ENCODE measurements around the gene CPNE5. TPM values are rescaled to one million over a fixed set of nuclear protein-coding genes. Genes with fewer than 3 reads are reported as not detected.

CPNE5 gene
- polyA plus RNA-seq, 1 donor (not counting 4 experiments of a cell fraction or from before 2014, with no cell fraction given): 0.05 TPM

- no peaks in the 10 kb centered on the region for H3K27me3 ChIP-seq (ENCODE audit: control insufficient read depth, extremely low read depth, insufficient read depth, low read length)
- peaks cover 28% of the 10 kb centered on the region for H3K79me2 ChIP-seq (ENCODE audit: control insufficient read depth, insufficient read depth, low read length)
- peaks cover 19% of the 10 kb centered on the region for H3K4me1 ChIP-seq (ENCODE audit: control insufficient read depth, extremely low read depth, insufficient read depth, low read length)
- H3K4me2 ChIP-seq (ENCODE audit: control insufficient read depth, extremely low read depth, insufficient read depth, low read depth, low read length): peak overlapping the region; percentile 97
- dilution Hi-C loops (cut with MboI; ENCODE audit: extremely low pct_ligation_motif_present, low sequenced_read_pairs): no loop called here
- FAIRE-seq (no peak), DNase-seq (ENCODE audit: low read depth, low spot score) (no peak)
- no peak overlapping the region for H2AFZ ChIP-seq (ENCODE audit: control insufficient read depth, low read length)
- no peak overlapping the region for H3K4me3 ChIP-seq (ENCODE audit: control insufficient read depth in 2 of 3, extremely low read depth in 1 of 3, insufficient read depth in 2 of 3, low read depth in 1 of 3, low read length in 3 of 3)
- H3K36me3 ChIP-seq (ENCODE audit: control insufficient read depth in 2 of 2, extremely low read depth in 1 of 2, insufficient read depth in 2 of 2, low read length in 2 of 2): peaks cover 5 to 11% of the 10 kb centered on the region in 2 experiments
- TF ChIP-seq EZH2 (IDR thresholded peaks at IDR 0.05; ENCODE audit: low read length) (no peak), CTCF (optimal IDR thresholded peaks at IDR 0.05 in 1 of 3, IDR thresholded peaks at IDR 0.05 in 1 of 3, conservative IDR thresholded peaks at IDR 0.05 in 1 of 3; ENCODE audit: extremely low read depth in 1 of 3, insufficient read depth in 2 of 3, low read length in 3 of 3) (no peak)
- H3K27ac ChIP-seq (ENCODE audit: control insufficient read depth, insufficient read depth, low read length): no peak overlapping the region
- no peaks in the 10 kb centered on the region for H3K9me1 ChIP-seq (ENCODE audit: control insufficient read depth, extremely low read depth, insufficient read depth, low read length)
- no peak overlapping the region for H3K9ac ChIP-seq (ENCODE audit: control insufficient read depth, extremely low read depth, insufficient read depth, low read length)
- H4K20me1 ChIP-seq (ENCODE audit: control insufficient read depth, extremely low read depth, insufficient read depth, low read length): no peaks in the 10 kb centered on the region
- no peaks in the 10 kb centered on the region for H3K9me3 ChIP-seq (ENCODE audit: control insufficient read depth, low read depth, low read length)
These were observed 33.9 kb upstream of the CPNE5 start for GRCh38 chr6:36873115-36873514.

- H3K9me3 ChIP-seq (ENCODE audit: control insufficient read depth, low read depth, low read length): no peaks in the 10 kb centered on the region
- no peaks in the 10 kb centered on the region for H4K20me1 ChIP-seq (ENCODE audit: control insufficient read depth, extremely low read depth, insufficient read depth, low read length)
- H2AFZ ChIP-seq (ENCODE audit: control insufficient read depth, low read length): no peak overlapping the region
- no peaks in the 10 kb centered on the region for H3K27me3 ChIP-seq (ENCODE audit: control insufficient read depth, extremely low read depth, insufficient read depth, low read length)
- no peak overlapping the region for H3K9ac ChIP-seq (ENCODE audit: control insufficient read depth, extremely low read depth, insufficient read depth, low read length)
- H3K79me2 ChIP-seq (ENCODE audit: control insufficient read depth, insufficient read depth, low read length): peaks cover 41% of the 10 kb centered on the region
- TF ChIP-seq EZH2 (IDR thresholded peaks at IDR 0.05; ENCODE audit: low read length) (no peak), CTCF (optimal IDR thresholded peaks at IDR 0.05 in 1 of 3, IDR thresholded peaks at IDR 0.05 in 1 of 3, conservative IDR thresholded peaks at IDR 0.05 in 1 of 3; ENCODE audit: extremely low read depth in 1 of 3, insufficient read depth in 2 of 3, low read length in 3 of 3) (no peak)
- no peak overlapping the region for H3K4me3 ChIP-seq (ENCODE audit: control insufficient read depth in 2 of 3, extremely low read depth in 1 of 3, insufficient read depth in 2 of 3, low read depth in 1 of 3, low read length in 3 of 3)
- H3K4me1 ChIP-seq (ENCODE audit: control insufficient read depth, extremely low read depth, insufficient read depth, low read length): peaks cover 19% of the 10 kb centered on the region
- H3K27ac ChIP-seq (ENCODE audit: control insufficient read depth, insufficient read depth, low read length): no peak overlapping the region
- dilution Hi-C loops (cut with MboI; ENCODE audit: extremely low pct_ligation_motif_present, low sequenced_read_pairs): no loop called here
- H3K4me2 ChIP-seq (ENCODE audit: control insufficient read depth, extremely low read depth, insufficient read depth, low read depth, low read length): no peak overlapping the region
- no peaks in the 10 kb centered on the region for H3K9me1 ChIP-seq (ENCODE audit: control insufficient read depth, extremely low read depth, insufficient read depth, low read length)
- FAIRE-seq (no peak), DNase-seq (ENCODE audit: low read depth, low spot score) (no peak)
- H3K36me3 ChIP-seq (ENCODE audit: control insufficient read depth in 2 of 2, extremely low read depth in 1 of 2, insufficient read depth in 2 of 2, low read length in 2 of 2): peaks cover 8 to 20% of the 10 kb centered on the region in 2 experiments
These were observed 32.4 kb upstream of the CPNE5 start for GRCh38 chr6:36871686-36872085.

All from keratinocyte (primary cell).